Natural killer cell treated with Interleukin-12 subunit alpha and Interleukin-12 subunit beta and Interleukin-15 and Interleukin-18, amount 100 ng/mL, for 72 hours (primary cell): ENCODE measurements around the gene HAP1. TPM values are rescaled to one million over a fixed set of nuclear protein-coding genes. Genes with fewer than 3 reads are reported as not detected.
A peak's percentile ranks its signal among the peaks of the same experiment; 100 is the strongest.

ENCODE experiments used
- ATAC-seq, 2 donors: fragments of 150-1000 bp; cut with Tn5 transposase in 1 of 2; sonication (Bioruptor Pico), chemical (Tn5 transposase) in 1 of 2; 2 replicates each; pipeline ENCODE4 v1.10.0; 2021
- DNase-seq: peaks from one replicate; pipeline ENCODE4 v3.0.0; 2022; ENCODE audit warnings: low spot score
- H3K27ac Mint-ChIP-seq, 2 donors: 1 replicate in 1 of 2; 2 replicates in 1 of 2; pipeline ENCODE4 v1.8.0; 2022; ENCODE audit warnings: mixed read lengths in 2 of 2, mild to moderate bottlenecking in 1 of 2, moderate library complexity in 1 of 2
- H3K27me3 Mint-ChIP-seq, 2 donors: 1 replicate in 1 of 2; 2 replicates in 1 of 2; pipeline ENCODE4 v1.8.0; 2022; ENCODE audit warnings: mixed read lengths in 2 of 2
- H3K36me3 Mint-ChIP-seq: one replicate; pipeline ENCODE4 v1.8.0; 2022; ENCODE audit warnings: mixed read lengths
- H3K4me1 Mint-ChIP-seq, 2 donors: 1 replicate in 1 of 2; 2 replicates in 1 of 2; pipeline ENCODE4 v1.8.0; 2022; ENCODE audit warnings: low read depth in 2 of 2, mixed read lengths in 2 of 2, mild to moderate bottlenecking in 1 of 2
- H3K4me3 Mint-ChIP-seq: one replicate; pipeline ENCODE4 v1.8.0; 2022; ENCODE audit warnings: mixed read lengths
- H3K9me3 Mint-ChIP-seq: 2 replicates; pipeline ENCODE4 v1.8.0; 2022; ENCODE audit warnings: mixed read lengths
- total RNA-seq, 2 donors: library from RNA; stranded (reverse); gene quantifications; one replicate each; pipeline ENCODE4 v1.2.3, GENCODE V29; 2022

Gene HAP1
- total RNA-seq, 2 donors from 2014 or later = not detected

GRCh38 chr17:41728056-41728455 is 6.4 kb downstream of the HAP1 start:
- Mint-ChIP-seq H3K4me3 (no peak overlapping the region), H3K9me3 (no peaks in the 10 kb centered on the region), H3K27me3 (peaks cover 6 to 17% of the 10 kb centered on the region in 2 donors), H3K4me1 (no peaks in the 10 kb centered on the region), H3K27ac (no peak overlapping the region), H3K36me3 (no peaks in the 10 kb centered on the region)
- ATAC-seq = no peak
- no peak for DNase-seq

GRCh38 chr17:41725134-41725533 is 9.3 kb downstream of the HAP1 start:
- DNase-seq (no peak), ATAC-seq (no peak)
- Mint-ChIP-seq H3K4me3 (no peak overlapping the region), H3K27me3 (no peaks in the 10 kb centered on the region), H3K36me3 (no peaks in the 10 kb centered on the region), H3K27ac (no peak overlapping the region), H3K9me3 (no peaks in the 10 kb centered on the region), H3K4me1 (no peaks in the 10 kb centered on the region)

GRCh38 chr17:41724476-41725050 is 9.9 kb downstream of the HAP1 start:
- Mint-ChIP-seq H3K36me3 (no peaks in the 10 kb centered on the region), H3K4me1 (no peaks in the 10 kb centered on the region), H3K4me3 (no peak overlapping the region), H3K27me3 (no peaks in the 10 kb centered on the region), H3K9me3 (no peaks in the 10 kb centered on the region), H3K27ac (no peak overlapping the region)
- DNase-seq = no peak
- ATAC-seq = no peak

GRCh38 chr17:41723801-41724475 is 10.5 kb downstream of the HAP1 start:
- Mint-ChIP-seq H3K36me3 (no peaks in the 10 kb centered on the region), H3K27me3 (no peaks in the 10 kb centered on the region), H3K9me3 (no peaks in the 10 kb centered on the region), H3K27ac (no peak overlapping the region), H3K4me1 (no peaks in the 10 kb centered on the region), H3K4me3 (no peak overlapping the region)
- no peak for DNase-seq
- no peak for ATAC-seq

GRCh38 chr17:41722231-41722630 is 12.2 kb downstream of the HAP1 start:
- ATAC-seq (no peak), DNase-seq (no peak)
- Mint-ChIP-seq H3K4me1 (no peaks in the 10 kb centered on the region), H3K4me3 (no peak overlapping the region), H3K36me3 (no peaks in the 10 kb centered on the region), H3K27ac (no peak overlapping the region), H3K27me3 (no peaks in the 10 kb centered on the region), H3K9me3 (no peaks in the 10 kb centered on the region)

GRCh38 chr17:41718287-41718645 is 16.2 kb downstream of the HAP1 start:
- Mint-ChIP-seq H3K4me1 (no peaks in the 10 kb centered on the region), H3K36me3 (no peaks in the 10 kb centered on the region)
- no peak for DNase-seq

GRCh38 chr17:41717408-41718286 is 16.8 kb downstream of the HAP1 start:
- ATAC-seq (no peak), DNase-seq (no peak)
- H3K36me3 Mint-ChIP-seq = no peaks in the 10 kb centered on the region
- no peaks in the 10 kb centered on the region for H3K4me1 Mint-ChIP-seq
- no peak overlapping the region for H3K27ac Mint-ChIP-seq
- no peaks in the 10 kb centered on the region for H3K9me3 Mint-ChIP-seq
- no peak overlapping the region for H3K4me3 Mint-ChIP-seq
- peaks cover 2 to 8% of the 10 kb centered on the region in 2 donors for H3K27me3 Mint-ChIP-seq

More at GRCh38 chr17:41718287-41718645, 16.2 kb downstream of the HAP1 start:
- H3K4me3 Mint-ChIP-seq = no peak overlapping the region
- ATAC-seq = no peak
- no peak overlapping the region for H3K27ac Mint-ChIP-seq
- peaks cover 2 to 8% of the 10 kb centered on the region in 2 donors for H3K27me3 Mint-ChIP-seq
- no peaks in the 10 kb centered on the region for H3K9me3 Mint-ChIP-seq

- Mint-ChIP-seq H3K36me3 (no peaks in the 10 kb centered on the region), H3K9me3 (no peaks in the 10 kb centered on the region), H3K4me3 (no peak within 1 kb of the TSS), H3K4me1 (peaks cover 0 to 4% of the 10 kb centered on the region in 2 donors), H3K27me3 (peaks cover 6 to 15% of the 10 kb centered on the region in 2 donors), H3K27ac (no peak within 1 kb of the TSS)
- ATAC-seq = peak in 1 of 2 donors; percentile 40
- no peak for DNase-seq
Observed at GRCh38 chr17:41711669-41712400, 22.6 kb downstream of the HAP1 start, which contains the start of gene GAST. Gene GAST (plus strand): TSS chr17:41712331. CDS start chr17:41715437, 3,106 bp downstream.

GRCh38 chr17:41710472-41711090 is 23.9 kb downstream of the HAP1 start:
- Mint-ChIP-seq H3K4me1 (peaks cover 0 to 4% of the 10 kb centered on the region in 2 donors), H3K36me3 (no peaks in the 10 kb centered on the region), H3K4me3 (no peak overlapping the region), H3K27ac (no peak overlapping the region), H3K9me3 (no peaks in the 10 kb centered on the region), H3K27me3 (peaks cover 0 to 15% of the 10 kb centered on the region in 2 donors)
- DNase-seq (no peak), ATAC-seq (peak in 1 of 2 donors; percentile 39)

GRCh38 chr17:41707803-41708669 is 26.4 kb downstream of the HAP1 start:
- H3K36me3 Mint-ChIP-seq = no peaks in the 10 kb centered on the region
- DNase-seq = no peak
- peaks cover 0 to 19% of the 10 kb centered on the region in 2 donors for H3K27me3 Mint-ChIP-seq
- H3K4me3 Mint-ChIP-seq = no peak overlapping the region
- no peak for ATAC-seq
- H3K4me1 Mint-ChIP-seq = peaks cover 0 to 4% of the 10 kb centered on the region in 2 donors
- H3K9me3 Mint-ChIP-seq = no peaks in the 10 kb centered on the region
- no peak overlapping the region for H3K27ac Mint-ChIP-seq

GRCh38 chr17:41705271-41705991 is 29.0 kb downstream of the HAP1 start:
- DNase-seq = no peak
- Mint-ChIP-seq H3K4me3 (no peak overlapping the region), H3K36me3 (no peaks in the 10 kb centered on the region), H3K4me1 (no peaks in the 10 kb centered on the region), H3K9me3 (no peaks in the 10 kb centered on the region), H3K27ac (no peak overlapping the region), H3K27me3 (peaks cover 7 to 10% of the 10 kb centered on the region in 2 donors)
- peak in 1 of 2 donors; percentile 20 for ATAC-seq

- Mint-ChIP-seq H3K4me3 (no peak overlapping the region), H3K27me3 (peaks cover 7% of the 10 kb centered on the region in 2 donors)
Observed at GRCh38 chr17:41702712-41703111, 31.7 kb downstream of the HAP1 start.

More at GRCh38 chr17:41702712-41703111, 31.7 kb downstream of the HAP1 start:
- H3K9me3 Mint-ChIP-seq = no peaks in the 10 kb centered on the region
- no peak for ATAC-seq
- DNase-seq = no peak
- no peak overlapping the region for H3K27ac Mint-ChIP-seq
- H3K36me3 Mint-ChIP-seq = no peaks in the 10 kb centered on the region
- H3K4me1 Mint-ChIP-seq = no peaks in the 10 kb centered on the region
